ENCODE data around the gene SPRR1B.

DNA sequence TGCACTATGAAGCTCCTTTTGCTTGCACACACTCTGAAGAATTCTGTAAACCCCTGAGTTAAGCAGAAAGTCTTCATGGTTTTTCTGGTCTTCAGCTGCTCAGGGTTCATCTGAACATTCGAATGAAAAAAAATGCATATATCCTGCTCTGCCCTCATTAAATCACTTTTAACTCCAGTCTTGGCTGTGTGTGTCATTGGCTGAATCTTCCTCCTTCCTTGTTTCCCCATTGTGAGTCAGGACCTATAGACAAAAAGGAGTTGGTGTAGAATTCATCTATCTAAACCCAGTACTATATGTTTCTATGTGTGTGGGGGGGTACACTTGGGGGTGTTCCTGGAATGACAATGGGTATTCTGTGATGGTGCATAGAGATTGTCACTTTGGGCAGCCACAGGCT is 6.6 kb upstream of the SPRR1B start:
- no peak for TF ChIP-seq CTCF (IDR thresholded peaks at IDR 0.05)
- no peak for TF ChIP-seq POLR2A (IDR thresholded peaks at IDR 0.05)
